Stimulated activated memory B cell treated with anti-CD40 and anti-IgM and Interleukin-4, amounts not matched to agents 10 μg/mL and 1 μg/mL and 100 μg/mL, for 72 hours (primary cell): Measurements from ENCODE around the gene ARL15.

Experiments
- ATAC-seq: fragments of 150-1000 bp; cut with Tn5 transposase; 2 replicates; pipeline ENCODE4 v1.10.0; 2021
- H3K27ac Mint-ChIP-seq: one replicate; pipeline ENCODE4 v1.8.0; 2022; ENCODE audit warnings: mild to moderate bottlenecking, mixed read lengths
- H3K27me3 Mint-ChIP-seq: one replicate; pipeline ENCODE4 v1.8.0; 2022; ENCODE audit warnings: mixed read lengths
- H3K36me3 Mint-ChIP-seq: one replicate; pipeline ENCODE4 v1.8.0; 2022; ENCODE audit warnings: mixed read lengths
- H3K4me1 Mint-ChIP-seq: one replicate; pipeline ENCODE4 v1.8.0; 2022; ENCODE audit warnings: mixed read lengths
- H3K4me3 Mint-ChIP-seq: one replicate; pipeline ENCODE4 v1.8.0; 2022; ENCODE audit warnings: mild to moderate bottlenecking, moderate library complexity, mixed read lengths
- H3K9me3 Mint-ChIP-seq: one replicate; pipeline ENCODE4 v1.8.0; 2022; ENCODE audit warnings: mixed read lengths

The ARL15 gene

DNA sequence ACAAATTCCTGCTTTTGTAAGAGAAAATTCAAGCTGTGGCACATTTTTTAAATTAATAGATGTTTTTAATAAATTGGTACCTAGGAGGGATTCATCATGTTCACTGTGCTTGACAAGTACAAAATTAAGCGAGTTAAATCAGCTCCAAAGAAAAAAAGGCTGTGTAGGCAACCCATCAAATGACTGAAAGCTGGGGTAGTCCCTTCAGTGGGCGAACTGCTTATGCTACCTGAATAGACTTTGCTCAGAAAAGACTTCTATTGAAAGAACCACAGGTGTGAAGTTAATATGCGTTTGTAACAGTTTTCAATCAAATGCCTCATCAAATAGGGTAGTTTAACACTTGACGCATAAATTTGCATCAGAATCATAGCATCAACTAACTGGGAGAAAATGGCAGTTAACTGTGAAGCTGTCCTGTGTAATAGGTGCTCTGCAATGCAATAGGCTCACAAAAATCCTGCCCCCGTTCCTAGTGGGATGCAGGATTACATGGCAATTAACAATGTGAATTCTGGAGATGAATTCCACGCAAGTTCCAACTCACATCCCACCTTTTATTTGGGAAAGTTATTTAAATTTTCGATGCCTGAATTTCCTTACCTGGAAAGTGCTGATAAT lies 14.4 kb upstream of the ARL15 start:
- no peak for ATAC-seq
- H3K27me3 Mint-ChIP-seq: peaks cover 29% of the 10 kb centered on the region
- no peaks in the 10 kb centered on the region for H3K9me3 Mint-ChIP-seq
- H3K36me3 Mint-ChIP-seq: no peaks in the 10 kb centered on the region
- H3K27ac Mint-ChIP-seq: no peak overlapping the region
- no peaks in the 10 kb centered on the region for H3K4me1 Mint-ChIP-seq
- no peak overlapping the region for H3K4me3 Mint-ChIP-seq

DNA sequence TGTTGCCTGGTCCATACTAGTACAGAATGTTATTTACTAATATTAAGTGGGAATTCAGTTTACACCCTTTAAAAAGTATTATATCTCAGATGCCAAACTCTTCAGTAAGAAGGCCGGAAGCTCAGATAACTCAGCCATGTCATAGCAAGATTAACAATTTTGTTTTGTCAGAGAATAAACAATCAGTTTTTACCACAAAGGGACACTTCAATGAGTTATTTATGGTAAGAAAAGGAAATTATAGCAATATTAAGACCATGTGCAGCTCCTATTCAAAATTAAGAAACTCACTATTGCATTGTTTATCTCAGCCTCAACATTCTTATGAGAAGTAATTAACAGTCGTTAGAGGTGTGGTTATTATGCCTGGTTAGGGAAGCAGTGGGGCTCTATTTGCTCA lies 13.1 kb upstream of the ARL15 start:
- Mint-ChIP-seq H3K9me3 (no peaks in the 10 kb centered on the region), H3K27me3 (peaks cover 23% of the 10 kb centered on the region), H3K4me1 (no peaks in the 10 kb centered on the region), H3K36me3 (no peaks in the 10 kb centered on the region), H3K27ac (no peak overlapping the region), H3K4me3 (no peak overlapping the region)
- no peak for ATAC-seq

DNA sequence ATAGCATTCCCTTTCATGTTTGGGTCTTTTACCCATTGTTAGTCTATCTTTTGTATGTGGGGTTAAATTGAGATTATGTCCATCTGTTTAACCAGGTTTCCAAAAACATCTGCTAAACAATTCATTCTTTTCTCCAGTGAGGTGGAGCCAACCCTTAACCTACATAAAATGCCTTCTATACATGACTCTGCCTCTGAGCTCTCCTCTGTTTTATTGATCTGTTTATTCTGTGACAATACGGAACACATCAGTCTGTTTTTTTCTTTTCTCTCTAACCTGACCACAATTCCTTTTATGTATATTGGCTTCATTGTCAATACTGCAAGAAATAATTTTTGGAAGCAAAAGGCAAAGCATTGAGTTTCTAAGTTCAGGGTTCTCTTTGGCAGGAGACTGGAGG lies 9.9 kb upstream of the ARL15 start:
- no peak overlapping the region for H3K27ac Mint-ChIP-seq
- no peak for ATAC-seq
- no peaks in the 10 kb centered on the region for H3K4me1 Mint-ChIP-seq
- no peaks in the 10 kb centered on the region for H3K36me3 Mint-ChIP-seq
- no peak overlapping the region for H3K4me3 Mint-ChIP-seq
- no peaks in the 10 kb centered on the region for H3K9me3 Mint-ChIP-seq
- H3K27me3 Mint-ChIP-seq: peaks cover 21% of the 10 kb centered on the region

DNA sequence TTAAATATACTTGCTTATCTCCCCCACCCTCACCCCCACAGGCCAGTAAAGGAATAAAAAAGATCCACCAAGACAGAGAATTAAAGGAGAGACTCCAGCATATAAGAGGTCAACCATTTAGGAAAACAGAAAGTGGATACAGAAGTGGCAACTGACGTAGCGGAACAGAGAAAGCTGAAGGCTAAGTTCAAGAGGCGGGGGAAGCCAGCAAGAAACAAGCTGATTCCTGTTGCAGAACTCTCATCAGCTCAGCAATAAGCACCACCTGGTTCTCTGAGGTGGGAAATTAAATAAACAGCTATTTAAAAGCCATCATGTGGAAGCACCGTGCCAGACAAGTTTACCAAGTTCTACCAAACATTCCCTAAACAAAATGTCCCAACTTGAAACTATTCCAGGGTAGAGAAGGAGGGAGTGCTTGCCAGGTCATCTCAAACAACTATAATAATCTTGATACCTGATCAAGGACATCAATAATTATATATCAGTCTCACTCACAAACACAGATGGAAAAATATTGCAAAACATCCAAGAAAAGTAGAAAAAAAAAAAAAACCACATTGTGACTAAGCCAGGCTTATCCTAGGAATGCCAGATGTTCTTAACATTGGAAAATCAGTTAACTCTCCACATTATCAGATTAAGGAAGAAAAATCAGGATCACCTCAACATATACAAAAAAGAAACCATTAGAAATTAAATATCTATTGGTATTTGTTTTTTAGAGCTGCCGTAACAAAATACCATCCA lies 7.3 kb upstream of the ARL15 start:
- Mint-ChIP-seq H3K27ac (no peak overlapping the region), H3K4me1 (no peaks in the 10 kb centered on the region), H3K4me3 (no peak overlapping the region), H3K27me3 (peaks cover 21% of the 10 kb centered on the region), H3K36me3 (no peaks in the 10 kb centered on the region), H3K9me3 (no peaks in the 10 kb centered on the region)
- no peak for ATAC-seq

- peaks cover 18% of the 10 kb centered on the region for H3K27me3 Mint-ChIP-seq
- ATAC-seq: no peak
- H3K9me3 Mint-ChIP-seq: no peaks in the 10 kb centered on the region
- H3K36me3 Mint-ChIP-seq: no peaks in the 10 kb centered on the region
- no peak overlapping the region for H3K4me3 Mint-ChIP-seq
- H3K4me1 Mint-ChIP-seq: peaks cover 2% of the 10 kb centered on the region
- H3K27ac Mint-ChIP-seq: no peak overlapping the region
These were observed 5.6 kb upstream of the ARL15 start for GRCh38 chr5:54315736-54316528.

GRCh38 chr5:54313311-54314270 lies 3.2 kb upstream of the ARL15 start:
- Mint-ChIP-seq H3K36me3 (no peaks in the 10 kb centered on the region), H3K9me3 (no peaks in the 10 kb centered on the region), H3K27me3 (no peaks in the 10 kb centered on the region), H3K4me1 (peaks cover 18% of the 10 kb centered on the region), H3K27ac (no peak overlapping the region), H3K4me3 (no peak overlapping the region)
- ATAC-seq: no peak

DNA sequence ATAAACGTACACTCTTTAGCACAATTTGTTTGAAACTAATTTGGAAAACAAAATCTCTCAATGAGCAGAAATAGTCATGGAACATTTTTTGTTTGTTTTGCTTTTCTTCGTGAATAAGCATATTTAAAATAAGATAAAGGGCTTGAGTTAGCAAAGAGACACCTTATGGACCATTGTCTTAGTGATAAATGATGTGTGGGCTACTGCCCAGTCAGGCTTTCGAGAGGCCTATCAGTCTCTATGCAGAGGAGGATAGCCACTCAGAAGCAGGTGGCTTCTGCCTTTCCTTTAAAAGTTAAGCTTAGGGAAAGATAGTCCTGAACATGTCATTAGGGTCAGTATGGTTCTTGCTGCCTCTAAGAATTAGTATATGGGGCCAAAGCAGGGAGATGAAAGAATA lies 2.1 kb upstream of the ARL15 start:
- H3K27ac Mint-ChIP-seq: no peak overlapping the region
- H3K4me3 Mint-ChIP-seq: no peak overlapping the region
- peaks cover 22% of the 10 kb centered on the region for H3K4me1 Mint-ChIP-seq
- H3K36me3 Mint-ChIP-seq: no peaks in the 10 kb centered on the region
- H3K9me3 Mint-ChIP-seq: no peaks in the 10 kb centered on the region
- ATAC-seq: no peak
- no peaks in the 10 kb centered on the region for H3K27me3 Mint-ChIP-seq

GRCh38 chr5:54311176-54311677 lies 854 bp upstream of the ARL15 start:
- H3K4me3 Mint-ChIP-seq: peak overlapping the region; percentile 94
- H3K27me3 Mint-ChIP-seq: no peaks in the 10 kb centered on the region
- H3K9me3 Mint-ChIP-seq: no peaks in the 10 kb centered on the region
- no peak for ATAC-seq
- no peaks in the 10 kb centered on the region for H3K36me3 Mint-ChIP-seq
- H3K27ac Mint-ChIP-seq: peak overlapping the region; percentile 92
- peaks cover 25% of the 10 kb centered on the region for H3K4me1 Mint-ChIP-seq

GRCh38 chr5:54309691-54310432 lies 511 bp downstream of the ARL15 start:
- no peaks in the 10 kb centered on the region for H3K36me3 Mint-ChIP-seq
- peaks cover 25% of the 10 kb centered on the region for H3K4me1 Mint-ChIP-seq
- H3K9me3 Mint-ChIP-seq: no peaks in the 10 kb centered on the region
- peak overlapping the region; percentile 92 for H3K27ac Mint-ChIP-seq
- ATAC-seq: peak; percentile 50
- H3K4me3 Mint-ChIP-seq: peak overlapping the region; percentile 94
- H3K27me3 Mint-ChIP-seq: no peaks in the 10 kb centered on the region

GRCh38 chr5:54309276-54309675 lies 1.1 kb downstream of the ARL15 start:
- Mint-ChIP-seq H3K4me1 (peaks cover 28% of the 10 kb centered on the region), H3K9me3 (no peaks in the 10 kb centered on the region), H3K27ac (peak overlapping the region; percentile 92), H3K27me3 (no peaks in the 10 kb centered on the region), H3K4me3 (peak overlapping the region; percentile 94), H3K36me3 (no peaks in the 10 kb centered on the region)
- ATAC-seq: no peak

DNA sequence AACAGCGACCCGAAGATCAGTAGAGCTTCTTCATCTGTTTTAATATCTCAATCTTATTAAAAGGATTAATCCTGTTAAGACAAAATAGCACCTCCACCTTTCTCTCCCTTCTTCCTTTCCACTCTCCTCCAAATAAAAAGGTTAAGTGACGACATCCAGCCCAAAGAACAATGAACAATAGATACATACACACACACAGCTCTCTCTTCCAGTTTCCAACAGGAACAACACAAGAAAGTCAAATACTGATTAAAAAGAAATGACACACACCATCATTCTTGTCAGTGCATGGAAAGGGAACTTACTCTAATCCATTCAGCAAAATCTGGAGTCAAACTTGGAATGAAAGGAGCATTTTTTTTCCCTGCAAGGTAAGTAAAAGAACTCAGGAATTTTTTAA lies 2.8 kb downstream of the ARL15 start:
- no peaks in the 10 kb centered on the region for H3K27me3 Mint-ChIP-seq
- H3K4me3 Mint-ChIP-seq: no peak overlapping the region

GRCh38 chr5:54306893-54307292 lies 3.5 kb downstream of the ARL15 start:
- H3K4me1 Mint-ChIP-seq: peaks cover 40% of the 10 kb centered on the region

More for the DNA sequence above, 2.8 kb downstream of the ARL15 start:
- H3K9me3 Mint-ChIP-seq: no peaks in the 10 kb centered on the region
- H3K27ac Mint-ChIP-seq: no peak overlapping the region
- no peaks in the 10 kb centered on the region for H3K36me3 Mint-ChIP-seq
- ATAC-seq: no peak
- H3K4me1 Mint-ChIP-seq: peaks cover 40% of the 10 kb centered on the region

GRCh38 chr5:54305737-54306136 lies 4.6 kb downstream of the ARL15 start:
- Mint-ChIP-seq H3K27me3 (no peaks in the 10 kb centered on the region), H3K4me3 (no peak overlapping the region), H3K27ac (no peak overlapping the region), H3K9me3 (no peaks in the 10 kb centered on the region), H3K36me3 (no peaks in the 10 kb centered on the region), H3K4me1 (peaks cover 41% of the 10 kb centered on the region)
- ATAC-seq: no peak

More at GRCh38 chr5:54306893-54307292, 3.5 kb downstream of the ARL15 start:
- Mint-ChIP-seq H3K36me3 (no peaks in the 10 kb centered on the region), H3K4me3 (no peak overlapping the region), H3K27me3 (no peaks in the 10 kb centered on the region), H3K27ac (no peak overlapping the region), H3K9me3 (no peaks in the 10 kb centered on the region)
- ATAC-seq: no peak

DNA sequence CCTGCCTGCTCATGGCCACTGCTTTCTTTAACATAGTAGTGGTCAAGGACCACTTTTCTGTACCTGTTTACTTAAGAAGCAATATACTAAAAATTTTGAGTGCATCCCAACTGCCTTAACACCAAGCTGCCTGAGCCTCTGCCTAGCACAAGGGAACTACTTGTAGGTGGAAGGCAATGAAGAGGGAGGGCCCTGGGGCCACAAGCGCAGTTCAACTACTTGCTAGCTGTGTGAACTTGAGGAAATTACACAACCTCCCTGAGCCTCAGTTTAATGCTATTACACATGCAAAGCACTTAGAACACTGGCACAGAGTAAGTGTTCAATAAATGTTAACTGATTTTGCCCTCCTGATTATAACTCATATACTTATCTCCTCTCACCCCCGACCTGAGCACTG lies 6.3 kb downstream of the ARL15 start:
- Mint-ChIP-seq H3K36me3 (no peaks in the 10 kb centered on the region), H3K27me3 (no peaks in the 10 kb centered on the region), H3K4me1 (peaks cover 41% of the 10 kb centered on the region), H3K9me3 (no peaks in the 10 kb centered on the region), H3K4me3 (no peak overlapping the region), H3K27ac (no peak overlapping the region)
- ATAC-seq: no peak
